SK-N-MC (cell line): ENCODE measurements around the gene PPIL1.

ENCODE experiments used
- DNase-seq: peaks from one replicate; pipeline ENCODE4 v3.0.0-alpha.2; 2011; ENCODE audit warnings: low read depth, low spot score
- H3K27ac ChIP-seq: fragments of 200-600 bp; sonication (generic); 2 replicates; pipeline ENCODE4 v1.5.1; 2016; ENCODE audit warnings: mixed run types
- H3K36me3 ChIP-seq: fragments of 200-600 bp; sonication (generic); 2 replicates; pipeline ENCODE4 v1.6.1; 2017; ENCODE audit warnings: antibody characterized with exemption, low read length, mixed read lengths; ENCODE audit not compliant: insufficient read depth
- H3K4me3 ChIP-seq: fragments of 200-600 bp; sonication (generic); 2 replicates; pipeline ENCODE4 v1.5.1; 2016
- H3K9ac ChIP-seq: fragments of 200-600 bp; sonication (generic); 2 replicates; pipeline ENCODE4 v1.8.0; 2017; ENCODE audit warnings: mixed run types, mixed read lengths; ENCODE audit not compliant: insufficient read length
- H3K9me3 ChIP-seq: fragments of 200-600 bp; sonication (generic); 2 replicates; pipeline ENCODE4 v1.6.1; 2017; ENCODE audit warnings: low read depth, mild to moderate bottlenecking, antibody characterized with exemption, low read length, moderate library complexity, mixed read lengths
- EZH2 ChIP-seq: fragments of 200-600 bp; sonication (generic); IDR thresholded peaks from one replicate; pipeline ENCODE4 v1.6.1; 2017; ENCODE audit warnings: antibody characterized with exemption
- FOXP2 ChIP-seq: optimal IDR thresholded peaks from 2 replicates; pipeline ENCODE3; 2011; ENCODE audit warnings: mild to moderate bottlenecking, moderate library complexity; ENCODE audit not compliant: insufficient read depth; ENCODE audit errors: extremely low read length, control extremely low read depth
- POLR2AphosphoS5 ChIP-seq: IDR thresholded peaks from 2 replicates; pipeline ENCODE4 v1.6.1; 2012; ENCODE audit warnings: mild to moderate bottlenecking, low read depth, low read length, borderline replicate concordance

PPIL1 gene

DNA sequence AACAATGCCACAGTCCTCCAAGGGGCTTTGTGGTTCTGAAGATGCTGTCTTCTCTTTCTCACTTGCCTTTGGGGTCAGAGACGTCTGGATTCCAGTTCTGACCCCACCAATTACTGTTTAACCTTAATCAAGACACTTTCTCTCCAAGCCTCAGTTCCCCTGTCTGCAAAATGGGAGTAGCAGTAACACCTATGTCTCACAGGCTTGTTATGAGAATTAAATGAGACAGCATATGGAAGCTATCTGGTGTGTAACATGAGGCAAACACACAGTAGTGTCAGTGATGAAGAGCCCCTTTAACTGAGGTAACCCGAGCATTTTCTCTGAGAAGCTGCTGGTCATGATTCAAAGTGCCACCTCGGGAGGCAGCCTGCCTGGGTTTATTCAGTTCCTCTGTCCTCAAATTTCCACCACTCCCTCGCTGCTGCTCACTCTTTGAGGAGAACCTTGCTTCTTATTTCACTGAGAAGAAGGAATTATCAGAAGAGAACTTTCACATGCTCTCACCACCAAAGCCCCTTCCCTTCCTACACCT, 11.7 kb downstream of the PPIL1 start:
- DNase-seq: no peak
- TF ChIP-seq EZH2 (no peak), FOXP2 (no peak), POLR2AphosphoS5 (no peak)
- Histone ChIP-seq H3K9ac (no peak overlapping the region), H3K9me3 (no peaks in the 10 kb centered on the region), H3K4me3 (no peak overlapping the region), H3K27ac (no peak overlapping the region), H3K36me3 (peaks cover 73% of the 10 kb centered on the region)

- H3K27ac ChIP-seq: no peak overlapping the region
- no peak for DNase-seq
These were observed 12.3 kb downstream of the PPIL1 start for GRCh38 chr6:36862164-36862847.

DNA sequence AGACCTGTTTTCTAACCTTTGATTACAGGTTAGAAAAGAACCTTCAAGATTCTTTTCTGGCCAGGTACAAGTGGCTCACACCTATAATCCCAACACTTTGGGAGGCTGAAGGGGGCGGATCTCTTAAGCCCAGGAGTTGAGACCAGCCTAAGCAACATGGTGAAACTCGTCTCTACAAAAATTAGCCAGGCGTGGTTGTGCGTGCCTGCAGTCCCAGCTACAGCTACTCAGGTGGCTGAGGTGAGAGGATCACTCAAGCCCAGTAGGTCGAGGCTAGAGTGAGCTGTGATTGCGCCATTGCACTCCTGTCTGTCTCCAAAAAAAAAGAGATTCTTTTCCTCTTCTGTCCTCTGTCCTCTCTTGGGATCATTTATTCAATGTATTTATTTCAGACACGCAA, 14.5 kb downstream of the PPIL1 start:
- Histone ChIP-seq H3K36me3 (peaks cover 68% of the 10 kb centered on the region), H3K9me3 (no peaks in the 10 kb centered on the region), H3K9ac (no peak overlapping the region), H3K27ac (no peak overlapping the region), H3K4me3 (no peak overlapping the region)
- TF ChIP-seq POLR2AphosphoS5: no peak
- no peak for TF ChIP-seq EZH2
- no peak for TF ChIP-seq FOXP2
- no peak for DNase-seq

More at GRCh38 chr6:36862164-36862847, 12.3 kb downstream of the PPIL1 start:
- no peak overlapping the region for H3K4me3 ChIP-seq
- no peak overlapping the region for H3K9ac ChIP-seq
- peaks cover 71% of the 10 kb centered on the region for H3K36me3 ChIP-seq
- H3K9me3 ChIP-seq: no peaks in the 10 kb centered on the region
- TF ChIP-seq FOXP2 (no peak), EZH2 (no peak), POLR2AphosphoS5 (no peak)

DNA sequence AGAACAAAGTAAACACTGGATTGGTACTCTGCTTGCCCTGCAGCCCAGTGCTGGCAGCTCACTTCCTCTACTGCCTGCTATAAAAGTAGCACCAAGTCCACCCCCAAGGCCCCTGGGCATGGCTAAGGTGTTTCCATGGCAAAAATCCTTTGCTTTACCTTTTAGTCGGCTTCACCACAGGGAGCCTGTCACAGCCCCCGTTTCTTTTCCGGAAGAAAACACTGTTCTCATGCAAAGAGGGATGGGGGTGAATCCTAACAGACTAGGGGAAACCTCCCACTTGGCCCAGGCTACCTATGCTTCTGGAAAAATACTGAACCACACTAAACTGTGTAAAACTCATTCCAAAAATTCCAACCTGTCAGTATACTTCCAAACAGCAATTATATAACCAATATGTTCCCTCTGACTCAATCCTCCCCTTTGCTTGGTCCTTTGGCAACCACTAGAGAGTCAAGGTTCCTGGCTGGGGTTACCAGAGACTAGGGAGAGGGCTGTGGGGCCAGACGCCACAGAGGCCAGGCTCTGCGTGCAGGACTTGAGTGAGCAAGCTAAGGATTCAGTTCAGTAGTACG, 16.1 kb downstream of the PPIL1 start:
- TF ChIP-seq FOXP2 (no peak), POLR2AphosphoS5 (no peak), EZH2 (no peak)
- no peak for DNase-seq
- no peak overlapping the region for H3K9ac ChIP-seq
- H3K27ac ChIP-seq: no peak overlapping the region
- peaks cover 65% of the 10 kb centered on the region for H3K36me3 ChIP-seq
- no peak overlapping the region for H3K4me3 ChIP-seq
- no peaks in the 10 kb centered on the region for H3K9me3 ChIP-seq

DNA sequence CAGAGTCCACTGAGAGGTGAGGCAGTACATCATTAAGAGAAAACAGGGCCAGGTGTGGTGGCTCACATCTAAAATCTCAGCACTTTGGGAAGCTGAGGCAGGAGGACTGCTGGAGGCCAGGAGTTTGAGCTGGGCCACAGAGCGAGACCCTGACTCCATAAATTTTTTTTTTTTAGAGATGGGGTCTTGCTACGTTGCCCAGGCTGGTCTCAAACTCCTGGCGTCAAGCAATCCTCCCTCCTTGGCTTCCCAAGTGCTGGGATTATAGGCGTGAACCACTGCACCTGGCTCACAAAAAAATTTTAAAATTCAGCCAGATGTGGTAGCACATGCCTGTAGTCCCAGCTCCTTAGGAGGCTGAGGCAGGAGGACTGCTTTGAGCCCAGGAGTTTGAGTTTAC, 17.3 kb downstream of the PPIL1 start:
- Histone ChIP-seq H3K9me3 (no peaks in the 10 kb centered on the region), H3K4me3 (no peak overlapping the region), H3K9ac (no peak overlapping the region), H3K27ac (no peak overlapping the region), H3K36me3 (peaks cover 64% of the 10 kb centered on the region)
- no peak for DNase-seq
- TF ChIP-seq FOXP2 (no peak), POLR2AphosphoS5 (no peak), EZH2 (no peak)

- DNase-seq: no peak
- H3K9ac ChIP-seq: peak overlapping the region; percentile 12
- H3K9me3 ChIP-seq: no peaks in the 10 kb centered on the region
- H3K36me3 ChIP-seq: peaks cover 59% of the 10 kb centered on the region
- no peak overlapping the region for H3K27ac ChIP-seq
- no peak overlapping the region for H3K4me3 ChIP-seq
- TF ChIP-seq EZH2 (no peak), POLR2AphosphoS5 (no peak), FOXP2 (no peak)
These were observed 18.3 kb downstream of the PPIL1 start for GRCh38 chr6:36856277-36856676.

GRCh38 chr6:36855750-36856149, 18.9 kb downstream of the PPIL1 start:
- no peak for DNase-seq
- no peak for TF ChIP-seq FOXP2
- TF ChIP-seq POLR2AphosphoS5: no peak
- TF ChIP-seq EZH2: no peak
- Histone ChIP-seq H3K27ac (no peak overlapping the region), H3K9ac (no peak overlapping the region), H3K4me3 (no peak overlapping the region), H3K36me3 (peaks cover 54% of the 10 kb centered on the region), H3K9me3 (no peaks in the 10 kb centered on the region)

DNA sequence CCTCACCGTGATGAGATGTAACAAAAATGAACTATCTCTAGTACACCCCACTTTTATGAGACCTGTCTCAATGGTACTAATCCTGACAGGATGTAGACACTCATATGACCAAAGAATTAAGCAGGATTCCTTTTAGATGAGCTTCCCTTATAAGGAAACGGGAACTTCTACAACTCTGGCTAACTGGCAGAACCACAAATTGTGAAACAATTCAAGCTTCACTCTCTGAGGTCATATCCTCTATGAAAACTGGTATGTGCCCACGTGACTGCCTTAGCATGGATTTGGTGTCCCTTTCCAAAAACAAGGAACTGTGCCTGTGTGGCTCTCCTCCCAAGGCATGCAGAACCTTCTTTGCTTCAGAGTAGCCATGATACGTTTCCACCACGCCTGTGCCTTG, 21.3 kb downstream of the PPIL1 start:
- H3K36me3 ChIP-seq: peaks cover 46% of the 10 kb centered on the region
- H3K9me3 ChIP-seq: no peaks in the 10 kb centered on the region
- peak overlapping the region; percentile 72 for H3K27ac ChIP-seq
- TF ChIP-seq POLR2AphosphoS5: no peak
- no peak for TF ChIP-seq EZH2
- TF ChIP-seq FOXP2: no peak
- peak overlapping the region; percentile 37 for H3K9ac ChIP-seq
- H3K4me3 ChIP-seq: no peak overlapping the region
- DNase-seq: no peak
